ENCODE data around the gene JARID2. TPM values are rescaled to one million over a fixed set of nuclear protein-coding genes. Genes with fewer than 3 reads are reported as not detected.

The JARID2 gene
- total and polyA plus RNA-seq, 10 of the 15 experiments (the other 5 are each of a cell fraction or from before 2014, with no cell fraction given): 4.2 to 21.6 (median 11.7) TPM

GRCh38 chr6:15312500-15312899 is 66.6 kb downstream of the JARID2 start:
- in situ Hi-C loops (cut with MboI): no loop called here
- H3K4me2 ChIP-seq (ENCODE audit: control insufficient read depth, insufficient read depth): peak overlapping the region; percentile 99

More at GRCh38 chr6:15312500-15312899, 66.6 kb downstream of the JARID2 start:
- ChIA-PET RAD21 (ENCODE audit: unreplicated experiment) (interaction anchor here (0.9 to 1.3 kb wide), 6 partner anchors 12 to 58 kb away, joined by 3 to 5 read pairs (median 3); no protein-coding TSS in a partner anchor), SMC1A (ENCODE audit: uncharacterized antibody, unreplicated experiment) (interaction anchor here (0.9 to 20.9 kb wide), 10 partner anchors 9 to 264 kb away, joined by 3 to 301 read pairs (median 4); no protein-coding TSS in a partner anchor), POLR2A (interaction anchor here (1.2 kb wide), 1 partner anchor 53 kb away, joined by 3 read pairs; no protein-coding TSS in a partner anchor), CTCF (interaction anchor here (0.9 to 1.5 kb wide), 2 partner anchors 77 to 109 kb away, joined by 3 read pairs; no protein-coding TSS in a partner anchor)
- no TSS peak for BruUV-seq (replicated peaks)
- 0 out of 2 replicates have a peak, but pooled peaks have one; percentile 36 for TF ChIP-seq NBN (IDR thresholded peaks at IDR 0.05)
- TF ChIP-seq RUNX3 (IDR thresholded peaks at IDR 0.05; ENCODE audit: low read length): peak; percentile 24; the same call in 1 of the 2 replicates
- TF ChIP-seq ATF7 (IDR thresholded peaks at IDR 0.05; ENCODE audit: low read depth): no peak
- TF ChIP-seq ZNF217 (IDR thresholded peaks at IDR 0.05): no peak
- TF ChIP-seq ZNF622 (IDR thresholded peaks at IDR 0.05): no peak
- TF ChIP-seq ZBED1 (IDR thresholded peaks at IDR 0.05; ENCODE audit: borderline replicate concordance): 0 out of 2 replicates have a peak, but pooled peaks have one; percentile 39
- TF ChIP-seq RELB (IDR thresholded peaks at IDR 0.05; ENCODE audit: low read depth): 0 out of 2 replicates have a peak, but pooled peaks have one; percentile 24
- TF ChIP-seq ZNF274 (IDR thresholded peaks at IDR 0.05; ENCODE audit: insufficient read depth, insufficient read length): no peak
- no peak for TF ChIP-seq SMC3 (IDR thresholded peaks at IDR 0.05; ENCODE audit: borderline replicate concordance, low read length)
- TF ChIP-seq IKZF2 (IDR thresholded peaks at IDR 0.05): peak in 1 of 2 experiments; percentile 12; a peak in 1 of 4 replicates
- peak; percentile 55; the same call in 1 of the 2 replicates for TF ChIP-seq EED (IDR thresholded peaks at IDR 0.05; ENCODE audit: low read depth)
- 0 out of 2 replicates have a peak, but pooled peaks have one; percentile 36 for TF ChIP-seq IKZF1 (conservative IDR thresholded peaks at IDR 0.05)
- intact Hi-C loops (cut with micrococcal nuclease; ENCODE audit: unreplicated experiment): no loop called here
- Histone ChIP-seq H3K36me3 (ENCODE audit: control insufficient read depth in 2 of 2, insufficient read depth in 2 of 2, low read length in 1 of 2) (peaks cover 0 to 3% of the 10 kb centered on the region in 2 experiments; a peak in 1 of 4 replicates), H3K27me3 (replicated peaks in 1 of 2; ENCODE audit: control insufficient read depth in 2 of 2, insufficient read depth in 2 of 2, low read length in 1 of 2) (no peaks in the 10 kb centered on the region), H3K27ac (ENCODE audit: control insufficient read depth, insufficient read depth) (peak overlapping the region; percentile 86), H3K79me2 (ENCODE audit: control insufficient read depth, insufficient read depth, low read length) (peaks cover 97% of the 10 kb centered on the region), H4K20me1 (ENCODE audit: control insufficient read depth, insufficient read depth) (no peaks in the 10 kb centered on the region), H3K4me1 (ENCODE audit: control insufficient read depth, insufficient read depth, low read length) (peaks cover 66% of the 10 kb centered on the region), H3K9me3 (replicated peaks; ENCODE audit: control insufficient read depth, insufficient read depth, low read length) (no peaks in the 10 kb centered on the region; the same call in 2 of the 3 replicates), H2AFZ (ENCODE audit: control insufficient read depth, low read depth, low read length) (peak overlapping the region; percentile 19; the same call in 1 of the 2 replicates), H3K4me3 (peak overlapping the region; percentile 44; the same call in 1 of the 2 replicates), H3K9ac (ENCODE audit: control insufficient read depth, insufficient read depth, low read length) (peak overlapping the region; percentile 67)
- ATAC-seq (peak; percentile 41), FAIRE-seq (no peak), DNase-seq (ENCODE audit: low read depth, low spot score) (no peak)
- 34% methylated on average over 3 of the region's 3 CpGs for WGBS (ENCODE audit: insufficient coverage, insufficient replicate concordance, low lambda C conversion rate, missing lambda C conversion rate)
